B cell (primary cell): Measurements from ENCODE around the gene CR1. TPM values are rescaled to one million over a fixed set of nuclear protein-coding genes. Genes with fewer than 3 reads are reported as not detected.
"Not testable (repeated sequence)": the region's sequence is repeated elsewhere in the genome, so short reads cannot be mapped to it uniquely, and the experiment has no call there.

Experiments used
- ATAC-seq: fragments of 200-7000 bp; cut with Tn5 transposase; one replicate; pipeline ENCODE4 v1.10.0; 2021; ENCODE audit warnings: low read depth, mild to moderate bottlenecking, moderate number of reproducible peaks, moderate library complexity
- CTCF ChIA-PET: fragments of 350-600 bp; sonication (Branson Sonifier 250); formaldehyde crosslinking; loops from one replicate; lab custom pipeline; 2021; ENCODE audit warnings: antibody characterized with exemption, inconsistent platforms; lab: Charles Lee
- POLR2A ChIA-PET: fragments of 350-600 bp; sonication (Branson Sonifier 250); formaldehyde crosslinking; loops from one replicate; lab custom pipeline; 2021; ENCODE audit warnings: antibody characterized with exemption; lab: Charles Lee
- DNase-seq: peaks from one replicate; pipeline ENCODE4 v3.0.0; 2013
- H2AFZ ChIP-seq: 2 replicates; pipeline ENCODE4 v1.6.1; 2012; ENCODE audit warnings: mild to moderate bottlenecking, low read depth, low read length; ENCODE audit not compliant: insufficient read depth, poor library complexity, severe bottlenecking
- H3K27ac ChIP-seq, 2 donors: 1 replicate in 1 of 2; 2 replicates in 1 of 2; pipeline ENCODE4 v1.5.1; 2012 to 2013; ENCODE audit warnings: low read length in 2 of 2, mild to moderate bottlenecking in 2 of 2, moderate library complexity in 1 of 2
- H3K27me3 ChIP-seq, 4 experiments: fragments of 200-600 bp in 1 of 4; sonication (generic) in 1 of 4; replicated peaks in 1 of 4; 1 replicate in 2 of 4; 2 replicates in 2 of 4; pipeline versions ENCODE4 v1.6.1 to v1.7.0; 2013 to 2016; ENCODE audit warnings: low read length in 3 of 4, mild to moderate bottlenecking in 2 of 4, mixed read lengths in 1 of 4, moderate library complexity in 1 of 4; ENCODE audit not compliant: insufficient read depth in 4 of 4, control insufficient read depth in 3 of 4; ENCODE audit errors: control extremely low read depth in 1 of 4
- H3K36me3 ChIP-seq, 2 experiments: replicated peaks in 1 of 2; 1 replicate in 1 of 2; 2 replicates in 1 of 2; pipeline versions ENCODE4 v1.6.1 to v1.7.1; 2013; ENCODE audit warnings: low read length in 1 of 2; ENCODE audit not compliant: insufficient read depth in 2 of 2, control insufficient read depth in 1 of 2; ENCODE audit errors: control extremely low read depth in 1 of 2, extremely low read depth in 1 of 2
- H3K4me1 ChIP-seq, 2 donors: fragments of 200-600 bp in 1 of 2; sonication (generic) in 1 of 2; 1 replicate in 1 of 2; 2 replicates in 1 of 2; pipeline versions ENCODE4 v1.5.1 to v1.6.1; 2013 to 2017; ENCODE audit warnings: low read length in 2 of 2; ENCODE audit not compliant: control insufficient read depth in 2 of 2, insufficient read depth in 2 of 2
- H3K4me2 ChIP-seq: replicated peaks from 2 replicates; pipeline ENCODE3; 2012; ENCODE audit warnings: mild to moderate bottlenecking, low read depth, low read length; ENCODE audit not compliant: poor library complexity, severe bottlenecking
- H3K4me3 ChIP-seq, 5 experiments: fragments of 200-600 bp in 1 of 5; sonication (generic) in 1 of 5; 1 replicate in 3 of 5; 2 replicates in 2 of 5; pipeline versions ENCODE4 v1.5.1 to v1.7.0; 2011 to 2016; ENCODE audit warnings: low read length in 4 of 5, mild to moderate bottlenecking in 4 of 5, low read depth in 2 of 5, control low read depth in 1 of 5, moderate library complexity in 1 of 5; ENCODE audit not compliant: insufficient read depth in 1 of 5; ENCODE audit errors: control extremely low read depth in 1 of 5, extremely low read depth in 1 of 5
- H3K79me2 ChIP-seq: fragments of 200-600 bp; sonication (generic); one replicate; pipeline ENCODE4 v1.6.0; 2016; ENCODE audit warnings: low read length; ENCODE audit not compliant: control insufficient read depth, insufficient read depth
- H3K9ac ChIP-seq: fragments of 200-600 bp; sonication (generic); 2 replicates; pipeline ENCODE4 v1.6.1; 2017; ENCODE audit warnings: mild to moderate bottlenecking, low read length, moderate library complexity
- H3K9me3 ChIP-seq, 3 donors: one replicate each; pipeline versions ENCODE4 v1.6.1 to v1.7.1; 2013; ENCODE audit warnings: low read length in 2 of 3; ENCODE audit not compliant: control insufficient read depth in 2 of 3, insufficient read depth in 1 of 3; ENCODE audit errors: control extremely low read depth in 1 of 3
- H4K20me1 ChIP-seq: 2 replicates; pipeline ENCODE4 v1.6.0; 2012; ENCODE audit warnings: mild to moderate bottlenecking, low read length; ENCODE audit not compliant: insufficient read depth, control insufficient read depth, poor library complexity, severe bottlenecking
- H3K27ac Mint-ChIP-seq: one replicate; pipeline ENCODE4 v1.8.0; 2021; ENCODE audit warnings: mixed read lengths
- H3K27me3 Mint-ChIP-seq: one replicate; pipeline ENCODE4 v1.8.0; 2021; ENCODE audit warnings: mixed read lengths
- H3K4me1 Mint-ChIP-seq: one replicate; pipeline ENCODE4 v1.8.0; 2021; ENCODE audit warnings: mixed read lengths
- H3K4me3 Mint-ChIP-seq: one replicate; pipeline ENCODE4 v1.8.0; 2021; ENCODE audit warnings: mixed read lengths
- H3K9me3 Mint-ChIP-seq: one replicate; pipeline ENCODE4 v1.8.0; 2022; ENCODE audit warnings: mixed read lengths; ENCODE audit not compliant: insufficient read depth
- CTCF ChIP-seq: fragments of 200-600 bp; IDR thresholded peaks from one replicate; pipeline ENCODE4 v1.8.0; 2022; ENCODE audit warnings: antibody characterized with exemption, mild to moderate bottlenecking
- EZH2 ChIP-seq: IDR thresholded peaks from 2 replicates; pipeline ENCODE4 v1.6.1; 2012; ENCODE audit warnings: borderline replicate concordance, low read depth, mild to moderate bottlenecking, moderate library complexity, low read length; ENCODE audit not compliant: insufficient read depth, poor library complexity, severe bottlenecking
- WGBS: methylation state at CpG from one replicate; pipeline ENCODE4 v1.1.5; 2013; ENCODE audit warnings: missing lambda C conversion rate; ENCODE audit not compliant: insufficient coverage; 5-methylcytosine and 5-hydroxymethylcytosine counted together
- intact Hi-C: fragments of 100-400 bp; cut with micrococcal nuclease; formaldehyde crosslinking; loops from one replicate; pipeline ENCODE4 v1.10.0; 2022
- polyA plus RNA-seq: library from polyadenylated mRNA; depleted of rRNA; stranded (reverse); fragments of >200 nt; gene quantifications from 2 replicates; pipeline ENCODE4 v1.2.3, GENCODE V29; 2012
- total RNA-seq, 2 donors: library from RNA; stranded (reverse); fragments of 120-200 nt in 1 of 2; gene quantifications; 1 replicate in 1 of 2; 2 replicates in 1 of 2; pipeline versions ENCODE4 v1.2.3 to v1.2.4, GENCODE V29; 2013 to 2022

CR1 gene
- total and polyA plus RNA-seq, 2 donors (not counting 1 experiment from before 2014, with no cell fraction given), result 26.4 to 36.7 TPM

- no peak overlapping the region for H3K9ac ChIP-seq
- no peaks in the 10 kb centered on the region for H3K27me3 ChIP-seq
- peaks cover 0 to 2% of the 10 kb centered on the region in 2 donors for H3K4me1 ChIP-seq
- peaks cover 1% of the 10 kb centered on the region for H3K9me3 Mint-ChIP-seq
- no peak overlapping the region for H3K4me3 Mint-ChIP-seq
- 88% methylated on average over 2 of the region's 7 CpGs for WGBS
- no peak overlapping the region for H3K27ac Mint-ChIP-seq
- H3K4me3 ChIP-seq, result no peak overlapping the region
- ChIA-PET POLR2A (no interaction called here), CTCF (interaction anchor here (0.8 to 2.2 kb wide), 13 partner anchors 9 to 438 kb away, joined by 3 to 9 read pairs (median 4); no protein-coding TSS in a partner anchor)
- ATAC-seq (peak; percentile 94), DNase-seq (peak; percentile 56)
- TF ChIP-seq CTCF (peak; percentile 83), EZH2 (no peak)
- no peaks in the 10 kb centered on the region for H4K20me1 ChIP-seq
- H3K36me3 ChIP-seq, result peaks cover 21 to 46% of the 10 kb centered on the region in 2 experiments
- intact Hi-C loops, result no loop called here
- H3K9me3 ChIP-seq, result no peaks in the 10 kb centered on the region
- peaks cover 4% of the 10 kb centered on the region for H3K4me1 Mint-ChIP-seq
- no peaks in the 10 kb centered on the region for H3K27me3 Mint-ChIP-seq
- H2AFZ ChIP-seq, result peak overlapping the region; percentile 17
- peak overlapping the region in 1 of 2 donors; percentile 14 for H3K27ac ChIP-seq
- H3K4me2 ChIP-seq, result no peak overlapping the region
- no peaks in the 10 kb centered on the region for H3K79me2 ChIP-seq
These were observed 124.0 kb downstream of the CR1 start for GRCh38 chr1:207619871-207620542.

GRCh38 chr1:207620543-207620893, 124.6 kb downstream of the CR1 start:
- H3K4me2 ChIP-seq, result no peak overlapping the region
- H3K4me1 ChIP-seq, result peaks cover 0 to 2% of the 10 kb centered on the region in 2 donors
- H2AFZ ChIP-seq, result no peak overlapping the region
- H3K4me3 ChIP-seq, result no peak overlapping the region
- no peak overlapping the region for H3K9ac ChIP-seq
- no peaks in the 10 kb centered on the region for H3K27me3 ChIP-seq
- no peaks in the 10 kb centered on the region for H4K20me1 ChIP-seq
- H3K27ac ChIP-seq, result no peak overlapping the region
- no peak overlapping the region for H3K4me3 Mint-ChIP-seq
- no peak overlapping the region for H3K27ac Mint-ChIP-seq
- TF ChIP-seq CTCF, result peak; percentile 43
- no peak for TF ChIP-seq EZH2
- ATAC-seq (no peak), DNase-seq (no peak)
- POLR2A ChIA-PET, result no interaction called here
- H3K27me3 Mint-ChIP-seq, result no peaks in the 10 kb centered on the region
- WGBS, result no CpG with 5 or more reads among the region's 2 CpGs
- H3K36me3 ChIP-seq, result peaks cover 21 to 44% of the 10 kb centered on the region in 2 experiments
- H3K9me3 Mint-ChIP-seq, result peaks cover 3% of the 10 kb centered on the region
- CTCF ChIA-PET, result interaction anchor here (0.9 to 2.2 kb wide), 12 partner anchors 9 to 438 kb away, joined by 3 to 9 read pairs (median 4); no protein-coding TSS in a partner anchor
- H3K4me1 Mint-ChIP-seq, result peaks cover 4% of the 10 kb centered on the region
- no peaks in the 10 kb centered on the region for H3K9me3 ChIP-seq
- intact Hi-C loops, result no loop called here
- no peaks in the 10 kb centered on the region for H3K79me2 ChIP-seq

- intact Hi-C loops, result not testable (repeated sequence)
These were observed 129.6 kb downstream of the CR1 start for GRCh38 chr1:207625504-207626071.

More at GRCh38 chr1:207625504-207626071, 129.6 kb downstream of the CR1 start:
- H3K27ac Mint-ChIP-seq, DNase-seq, H3K4me1 ChIP-seq, H3K4me3 ChIP-seq, H3K4me3 Mint-ChIP-seq, H2AFZ ChIP-seq, CTCF ChIA-PET, H3K9me3 Mint-ChIP-seq, POLR2A ChIA-PET, H3K27ac ChIP-seq, H3K79me2 ChIP-seq, ATAC-seq, H3K9ac ChIP-seq, H4K20me1 ChIP-seq, H3K4me2 ChIP-seq, H3K9me3 ChIP-seq, H3K27me3 ChIP-seq, H3K4me1 Mint-ChIP-seq, H3K27me3 Mint-ChIP-seq: not testable (repeated sequence)
- no CpG with 5 or more reads among the region's 1 CpG for WGBS
- peaks cover 7 to 27% of the 10 kb centered on the region in 2 experiments for H3K36me3 ChIP-seq
